Neuronal stem cell (in vitro differentiated cells): Measurements from ENCODE around the gene PPP2R2B.

Source experiments
- DNase-seq: peaks from one replicate; pipeline ENCODE4 v3.0.0-alpha.2; 2013; ENCODE audit warnings: low spot score
- H2AFZ ChIP-seq: one replicate; pipeline ENCODE4 v1.6.1; 2013; ENCODE audit warnings: mild to moderate bottlenecking, low read length, inconsistent platforms
- H2AK5ac ChIP-seq: 2 replicates; pipeline ENCODE4 v1.6.1; 2013; ENCODE audit warnings: low read depth, mild to moderate bottlenecking, inconsistent platforms, low read length, moderate library complexity, mixed read lengths
- H2BK120ac ChIP-seq: 2 replicates; pipeline ENCODE4 v1.6.1; 2013; ENCODE audit warnings: low read depth, mild to moderate bottlenecking, inconsistent platforms, low read length, moderate library complexity, mixed read lengths
- H2BK12ac ChIP-seq: one replicate; pipeline ENCODE4 v1.6.1; 2013; ENCODE audit warnings: low read length, inconsistent platforms
- H2BK15ac ChIP-seq: 2 replicates; pipeline ENCODE4 v1.6.1; 2013; ENCODE audit warnings: mild to moderate bottlenecking, low read length, inconsistent platforms, mixed read lengths
- H2BK5ac ChIP-seq: one replicate; pipeline ENCODE4 v1.6.1; 2013; ENCODE audit warnings: inconsistent platforms, mild to moderate bottlenecking, low read length, moderate library complexity
- H3K14ac ChIP-seq: one replicate; pipeline ENCODE4 v1.6.1; 2013; ENCODE audit warnings: low read length, inconsistent platforms
- H3K18ac ChIP-seq: 2 replicates; pipeline ENCODE4 v1.6.1; 2013; ENCODE audit warnings: low read length, inconsistent platforms
- H3K23ac ChIP-seq: 2 replicates; pipeline ENCODE4 v1.6.1; 2013; ENCODE audit warnings: low read depth, mild to moderate bottlenecking, mixed read lengths, low read length, inconsistent platforms; ENCODE audit not compliant: poor library complexity
- H3K27ac ChIP-seq: replicated peaks from 3 replicates; pipeline ENCODE4 v1.5.1; 2013; ENCODE audit warnings: low read length, inconsistent platforms
- H3K27me3 ChIP-seq, 3 experiments: 2 replicates each; pipeline ENCODE4 v1.6.1; 2013; ENCODE audit warnings: low read length in 3 of 3, mild to moderate bottlenecking in 2 of 3, inconsistent platforms in 1 of 3, low read depth in 1 of 3, mixed read lengths in 1 of 3, moderate library complexity in 1 of 3; ENCODE audit not compliant: control insufficient read depth in 3 of 3, insufficient read depth in 3 of 3
- H3K36me3 ChIP-seq, 2 donors: replicated peaks in 1 of 2; 2 replicates each; pipeline ENCODE4 v1.6.1; 2013; ENCODE audit warnings: low read length in 2 of 2; ENCODE audit not compliant: control insufficient read depth in 2 of 2, insufficient read depth in 2 of 2
- H3K4ac ChIP-seq: 2 replicates; pipeline ENCODE4 v1.6.1; 2013; ENCODE audit warnings: inconsistent platforms, mild to moderate bottlenecking, low read length, moderate library complexity
- H3K4me1 ChIP-seq, 2 donors: 1 replicate in 1 of 2; 2 replicates in 1 of 2; pipeline ENCODE4 v1.6.1; 2013; ENCODE audit warnings: low read length in 2 of 2, low read depth in 1 of 2; ENCODE audit not compliant: control insufficient read depth in 2 of 2, insufficient read depth in 1 of 2
- H3K4me2 ChIP-seq: one replicate; pipeline ENCODE4 v1.6.1; 2013; ENCODE audit warnings: mild to moderate bottlenecking, low read length, inconsistent platforms; ENCODE audit not compliant: insufficient read depth, poor library complexity, severe bottlenecking
- H3K4me3 ChIP-seq, 2 donors: 2 replicates each; pipeline ENCODE4 v1.5.1; 2013; ENCODE audit warnings: low read length in 2 of 2, mild to moderate bottlenecking in 2 of 2, inconsistent platforms in 1 of 2, moderate library complexity in 1 of 2
- H3K79me1 ChIP-seq: one replicate; pipeline ENCODE4 v1.6.1; 2013; ENCODE audit warnings: low read depth, mild to moderate bottlenecking, inconsistent platforms, low read length, moderate library complexity
- H3K9ac ChIP-seq: one replicate; pipeline ENCODE4 v1.6.1; 2013; ENCODE audit warnings: mild to moderate bottlenecking, low read depth, low read length, inconsistent platforms; ENCODE audit not compliant: poor library complexity
- H3K9me3 ChIP-seq, 2 donors: replicated peaks in 1 of 2; 2 replicates each; pipeline versions ENCODE3 to v1.6.1; 2013; ENCODE audit warnings: low read length in 2 of 2, mild to moderate bottlenecking in 2 of 2, inconsistent platforms in 1 of 2, low read depth in 1 of 2, mixed read lengths in 1 of 2, moderate library complexity in 1 of 2; ENCODE audit not compliant: control insufficient read depth in 2 of 2, insufficient read depth in 1 of 2
- H4K8ac ChIP-seq: one replicate; pipeline ENCODE4 v1.6.1; 2013; ENCODE audit warnings: low read depth, mild to moderate bottlenecking, inconsistent platforms, low read length, moderate library complexity
- H4K91ac ChIP-seq: one replicate; pipeline ENCODE4 v1.6.1; 2013; ENCODE audit warnings: low read length, low read depth, mild to moderate bottlenecking, inconsistent platforms; ENCODE audit not compliant: poor library complexity
- WGBS, 2 donors: extraction: QIAGEN DNeasy Blood & Tissue Kit; methylation state at CpG; one replicate each; pipeline ENCODE4 v1.1.7; 2013; ENCODE audit warnings: missing lambda C conversion rate in 2 of 2, mixed read lengths in 1 of 2; ENCODE audit not compliant: insufficient read length in 2 of 2, insufficient replicate concordance in 1 of 2; ENCODE audit errors: extremely low coverage in 2 of 2; 5-methylcytosine and 5-hydroxymethylcytosine counted together

PPP2R2B gene

DNA sequence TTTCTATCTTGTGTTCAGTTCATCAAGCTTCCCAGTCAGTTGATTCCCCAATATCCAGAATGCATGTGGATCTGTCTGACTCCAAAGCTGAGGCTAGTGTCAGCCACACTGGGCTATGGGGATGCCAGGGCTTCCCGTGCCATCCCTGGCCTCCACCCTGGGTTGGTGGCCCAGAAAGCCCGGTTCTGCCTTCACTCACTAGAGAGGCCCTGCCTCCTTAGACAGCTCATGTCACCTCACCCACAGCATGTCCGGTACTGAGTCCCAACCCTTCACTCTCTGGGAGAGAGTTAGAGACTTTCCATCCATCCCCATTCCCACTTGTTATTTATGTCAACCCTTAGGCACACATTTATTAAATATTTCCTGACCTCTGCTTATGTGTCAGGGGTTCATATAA lies 243.1 kb downstream of the PPP2R2B start:
- H3K9me3 ChIP-seq = peaks cover 0 to 3% of the 10 kb centered on the region in 2 donors
- no peak overlapping the region for H3K4me2 ChIP-seq
- peak overlapping the region; percentile 35 for H3K18ac ChIP-seq
- no peak overlapping the region for H2BK15ac ChIP-seq
- H3K14ac ChIP-seq = peak overlapping the region; percentile 42
- H3K4me3 ChIP-seq = no peak overlapping the region
- H3K4ac ChIP-seq = no peak overlapping the region
- H3K79me1 ChIP-seq = no peaks in the 10 kb centered on the region
- no peak overlapping the region for H4K91ac ChIP-seq
- no peak overlapping the region for H3K27ac ChIP-seq
- H3K4me1 ChIP-seq = peaks cover 7 to 15% of the 10 kb centered on the region in 2 donors
- no peaks in the 10 kb centered on the region for H3K36me3 ChIP-seq
- no peak overlapping the region for H2BK12ac ChIP-seq
- H3K9ac ChIP-seq = no peak overlapping the region
- no peak overlapping the region for H2BK120ac ChIP-seq
- no peaks in the 10 kb centered on the region for H3K27me3 ChIP-seq
- H2AFZ ChIP-seq = no peak overlapping the region
- H2BK5ac ChIP-seq = no peak overlapping the region
- H4K8ac ChIP-seq = no peak overlapping the region
- no peak for DNase-seq
- H2AK5ac ChIP-seq = no peak overlapping the region
- no CpG with 5 or more reads among the region's 3 CpGs for WGBS, 2 donors
- H3K23ac ChIP-seq = no peak overlapping the region

DNA sequence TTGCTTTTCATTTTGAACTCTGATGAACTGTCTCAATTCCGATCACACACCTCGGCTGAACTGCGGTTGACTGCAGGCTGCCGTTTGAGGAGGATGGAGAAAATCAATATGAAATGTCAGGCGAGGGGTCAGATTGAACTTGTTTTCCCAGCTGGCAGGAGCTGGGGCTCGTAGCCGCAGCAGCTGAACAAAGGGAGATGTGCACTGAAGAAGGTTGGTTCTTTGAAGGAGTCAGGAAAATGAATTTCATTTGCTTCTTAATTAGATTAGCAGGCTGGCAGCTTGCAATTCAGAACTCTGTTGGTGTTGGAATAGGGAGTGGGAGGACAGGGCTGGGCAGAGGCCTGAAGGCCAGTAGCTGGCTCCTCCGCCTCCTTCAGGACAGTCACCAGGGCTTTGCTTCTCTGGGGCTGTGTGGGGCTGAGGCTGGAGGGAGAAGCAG lies 245.2 kb downstream of the PPP2R2B start:
- no peak overlapping the region for H2BK15ac ChIP-seq
- peak overlapping the region; percentile 79 for H2AFZ ChIP-seq
- no peaks in the 10 kb centered on the region for H3K36me3 ChIP-seq
- H3K27me3 ChIP-seq = no peaks in the 10 kb centered on the region
- H2BK120ac ChIP-seq = no peak overlapping the region
- no CpG with 5 or more reads among the region's 8 CpGs for WGBS, 2 donors
- peak overlapping the region in 1 of 2 donors; percentile 4 for H3K4me3 ChIP-seq
- no peak for DNase-seq
- H3K23ac ChIP-seq = no peak overlapping the region
- H3K27ac ChIP-seq = no peak overlapping the region
- H3K9ac ChIP-seq = no peak overlapping the region
- H3K9me3 ChIP-seq = peaks cover 0 to 3% of the 10 kb centered on the region in 2 donors
- H3K4me1 ChIP-seq = peaks cover 3 to 12% of the 10 kb centered on the region in 2 donors
- no peak overlapping the region for H3K4ac ChIP-seq
- H3K14ac ChIP-seq = no peak overlapping the region
- no peak overlapping the region for H3K4me2 ChIP-seq
- H3K79me1 ChIP-seq = no peaks in the 10 kb centered on the region
- H4K8ac ChIP-seq = no peak overlapping the region
- H3K18ac ChIP-seq = no peak overlapping the region
- H2BK5ac ChIP-seq = no peak overlapping the region
- no peak overlapping the region for H2AK5ac ChIP-seq
- H2BK12ac ChIP-seq = no peak overlapping the region
- H4K91ac ChIP-seq = no peak overlapping the region

DNA sequence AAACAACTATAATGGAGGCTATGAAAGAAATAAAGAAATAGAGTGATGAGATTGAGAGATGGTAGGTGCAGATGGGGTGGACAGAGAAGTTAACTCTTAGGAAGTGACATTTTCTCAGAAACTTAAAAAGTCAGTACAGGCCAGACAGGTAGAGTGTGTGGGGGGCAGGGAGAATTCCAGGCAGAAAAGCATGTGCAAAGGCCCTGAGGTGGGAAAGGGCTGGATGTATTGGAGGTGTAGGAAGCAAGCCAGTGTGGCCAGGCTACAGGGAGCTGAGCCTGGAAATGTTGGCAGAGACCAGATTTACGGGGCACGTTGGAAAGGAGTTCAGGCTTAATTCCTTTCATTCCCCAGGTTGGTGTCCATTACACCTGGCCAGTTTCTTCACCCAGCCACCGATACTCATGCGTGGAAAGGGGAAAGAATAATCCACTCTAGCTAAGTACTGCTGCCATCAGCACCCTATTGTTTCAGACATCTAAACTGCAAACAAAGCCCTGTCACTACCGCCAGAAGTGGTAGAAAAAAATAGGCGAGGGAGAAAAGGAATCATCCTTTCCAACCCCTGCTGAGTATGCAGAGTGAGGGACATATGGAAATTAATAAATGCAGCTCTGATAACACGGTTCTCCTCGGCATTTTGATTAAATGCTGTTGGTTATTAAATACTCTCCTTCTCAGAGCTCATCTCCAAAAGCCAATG lies 245.8 kb downstream of the PPP2R2B start:
- Histone ChIP-seq H4K8ac (no peak overlapping the region), H2BK5ac (no peak overlapping the region), H2BK15ac (no peak overlapping the region), H3K4ac (no peak overlapping the region), H2BK12ac (no peak overlapping the region), H2AFZ (peak overlapping the region; percentile 79), H3K27ac (no peak overlapping the region), H2BK120ac (no peak overlapping the region), H4K91ac (no peak overlapping the region), H3K4me3 (peak overlapping the region in 1 of 2 donors; percentile 4), H3K18ac (no peak overlapping the region), H3K9ac (no peak overlapping the region), H3K4me2 (no peak overlapping the region), H3K36me3 (no peaks in the 10 kb centered on the region), H3K14ac (no peak overlapping the region), H3K23ac (no peak overlapping the region), H3K79me1 (no peaks in the 10 kb centered on the region), H2AK5ac (no peak overlapping the region), H3K4me1 (peaks cover 3 to 12% of the 10 kb centered on the region in 2 donors), H3K9me3 (peaks cover 0 to 3% of the 10 kb centered on the region in 2 donors), H3K27me3 (no peaks in the 10 kb centered on the region)
- no peak for DNase-seq
- WGBS, 2 donors = no CpG with 5 or more reads among the region's 8 CpGs

DNA sequence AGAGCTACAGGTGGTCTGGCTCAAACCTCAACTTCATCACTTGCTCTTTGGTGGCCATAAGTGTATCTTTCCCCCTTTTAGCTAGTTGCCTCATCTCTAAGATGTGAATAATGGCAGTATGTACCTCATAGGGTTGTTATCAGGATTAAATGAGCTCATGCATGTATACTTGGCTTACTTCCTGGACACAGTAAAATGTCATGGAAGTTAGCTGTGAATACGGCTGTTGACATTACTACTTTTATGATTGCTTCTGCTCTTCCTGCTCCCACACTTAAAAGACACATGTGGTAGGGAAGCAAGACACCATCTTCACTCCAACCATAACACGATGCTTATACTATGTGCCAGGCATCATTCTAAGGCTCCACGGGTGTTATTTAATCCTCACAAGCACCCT lies 248.1 kb downstream of the PPP2R2B start:
- H2AK5ac ChIP-seq = no peak overlapping the region
- WGBS, 2 donors = no CpG with 5 or more reads among the region's 3 CpGs

More for the DNA sequence above, 248.1 kb downstream of the PPP2R2B start:
- Histone ChIP-seq H3K14ac (no peak overlapping the region), H3K27me3 (no peaks in the 10 kb centered on the region), H2BK5ac (no peak overlapping the region), H3K18ac (no peak overlapping the region), H3K9ac (no peak overlapping the region), H4K91ac (no peak overlapping the region), H3K4me2 (no peak overlapping the region), H3K36me3 (no peaks in the 10 kb centered on the region), H3K23ac (no peak overlapping the region), H3K9me3 (peaks cover 0 to 3% of the 10 kb centered on the region in 2 donors), H3K4me1 (peaks cover 3 to 12% of the 10 kb centered on the region in 2 donors), H3K4me3 (no peak overlapping the region), H2BK12ac (no peak overlapping the region), H2BK120ac (no peak overlapping the region), H4K8ac (no peak overlapping the region), H3K4ac (no peak overlapping the region), H2BK15ac (no peak overlapping the region), H2AFZ (no peak overlapping the region), H3K27ac (no peak overlapping the region), H3K79me1 (no peaks in the 10 kb centered on the region)
- no peak for DNase-seq
